Measurements from ENCODE around the gene RABEP1. TPM values are rescaled to one million over a fixed set of nuclear protein-coding genes. Genes with fewer than 3 reads are reported as not detected.

The RABEP1 gene
- total RNA-seq, 2 donors from 2014 or later = 49.7 to 52.1 TPM

GRCh38 chr17:5325851-5326250, 43.8 kb downstream of the RABEP1 start:
- Mint-ChIP-seq H3K9me3 (peaks cover 0 to 5% of the 10 kb centered on the region in 2 donors), H3K27ac (no peak overlapping the region), H3K36me3 (peaks cover 5 to 20% of the 10 kb centered on the region in 2 donors)
- ATAC-seq (no peak), DNase-seq (ENCODE audit: low spot score in 2 of 2) (no peak)

- ATAC-seq (peak in 1 of 2 donors; percentile 75), DNase-seq (ENCODE audit: low spot score in 2 of 2) (no peak)
- Mint-ChIP-seq H3K9me3 (no peaks in the 10 kb centered on the region), H3K27ac (no peak overlapping the region), H3K36me3 (peaks cover 0 to 7% of the 10 kb centered on the region in 2 donors)
Observed at GRCh38 chr17:5329784-5330557, 47.9 kb downstream of the RABEP1 start.

DNA sequence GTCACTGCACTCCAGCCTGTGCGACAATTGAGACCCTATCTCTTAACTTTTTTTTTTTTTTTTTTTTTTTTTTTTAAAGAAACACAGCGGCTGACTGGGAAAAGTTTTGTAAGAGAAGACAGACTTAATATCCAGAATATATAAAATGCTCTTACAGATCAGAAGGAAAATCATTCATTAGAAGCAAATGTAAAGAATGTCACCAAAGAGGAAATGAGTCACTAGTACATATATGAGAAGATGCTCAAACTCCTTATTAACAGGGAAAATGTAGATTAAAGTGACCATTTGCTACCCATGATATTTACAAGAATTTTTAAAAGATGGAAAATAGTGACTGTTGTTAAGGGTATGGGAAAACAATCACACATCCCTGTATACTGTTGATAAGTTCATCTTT, 48.9 kb downstream of the RABEP1 start:
- Mint-ChIP-seq H3K36me3 (peaks cover 0 to 7% of the 10 kb centered on the region in 2 donors), H3K9me3 (no peaks in the 10 kb centered on the region), H3K27ac (peak overlapping the region in 1 of 2 donors; percentile 30)
- DNase-seq (ENCODE audit: low spot score in 2 of 2) (no peak), ATAC-seq (peak in 1 of 2 donors; percentile 18)

DNA sequence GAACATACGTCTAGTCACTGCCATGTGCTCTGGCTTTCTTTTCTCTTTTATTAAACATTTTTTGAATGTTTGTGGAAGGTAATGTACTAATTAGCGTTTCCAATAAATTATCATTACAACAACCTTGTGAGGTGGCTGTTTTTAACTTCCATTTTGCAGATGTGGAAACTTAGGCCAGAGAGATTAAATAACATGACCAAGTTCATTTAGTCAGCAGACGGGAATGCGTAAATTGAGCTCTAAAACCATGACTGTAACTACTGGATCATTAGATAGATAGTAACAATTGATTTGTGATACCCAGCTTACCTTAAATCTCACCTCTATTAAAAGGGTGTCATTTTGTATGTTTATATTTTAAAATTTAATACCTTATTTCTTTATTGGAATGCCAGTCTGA, 49.4 kb downstream of the RABEP1 start:
- peaks cover 0 to 7% of the 10 kb centered on the region in 2 donors for H3K36me3 Mint-ChIP-seq
- no peaks in the 10 kb centered on the region for H3K9me3 Mint-ChIP-seq
- peak overlapping the region in 1 of 2 donors; percentile 30 for H3K27ac Mint-ChIP-seq
- DNase-seq (ENCODE audit: low spot score in 2 of 2) (no peak), ATAC-seq (no peak)

DNA sequence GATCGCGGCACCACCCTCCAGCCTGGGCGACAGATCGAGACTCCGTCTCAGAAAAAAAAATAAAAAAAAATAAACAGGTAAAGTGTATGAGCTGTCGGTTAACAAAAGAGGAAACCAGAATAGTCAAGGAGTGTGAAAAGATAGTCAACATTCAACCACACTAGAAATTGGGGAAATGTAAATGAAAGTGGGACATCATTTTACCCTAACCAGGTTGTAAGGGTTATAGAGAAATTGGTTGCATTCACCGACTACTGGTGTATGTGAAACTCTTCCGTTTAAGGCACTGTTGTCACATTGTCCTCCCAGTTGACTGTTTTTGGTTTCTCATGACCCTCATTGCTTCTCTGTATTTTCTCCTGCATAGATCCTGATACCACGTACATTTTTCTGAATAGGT, 62.8 kb downstream of the RABEP1 start:
- Mint-ChIP-seq H3K27ac (no peak overlapping the region), H3K36me3 (no peaks in the 10 kb centered on the region), H3K9me3 (no peaks in the 10 kb centered on the region)
- no peak for DNase-seq (ENCODE audit: low spot score in 2 of 2)
- ATAC-seq = no peak

GRCh38 chr17:5352681-5353289, 70.7 kb downstream of the RABEP1 start:
- Mint-ChIP-seq H3K27ac (peak overlapping the region in 1 of 2 donors; percentile 22), H3K36me3 (no peaks in the 10 kb centered on the region), H3K9me3 (no peaks in the 10 kb centered on the region)
- no peak for DNase-seq (ENCODE audit: low spot score in 2 of 2)
- ATAC-seq = no peak

DNA sequence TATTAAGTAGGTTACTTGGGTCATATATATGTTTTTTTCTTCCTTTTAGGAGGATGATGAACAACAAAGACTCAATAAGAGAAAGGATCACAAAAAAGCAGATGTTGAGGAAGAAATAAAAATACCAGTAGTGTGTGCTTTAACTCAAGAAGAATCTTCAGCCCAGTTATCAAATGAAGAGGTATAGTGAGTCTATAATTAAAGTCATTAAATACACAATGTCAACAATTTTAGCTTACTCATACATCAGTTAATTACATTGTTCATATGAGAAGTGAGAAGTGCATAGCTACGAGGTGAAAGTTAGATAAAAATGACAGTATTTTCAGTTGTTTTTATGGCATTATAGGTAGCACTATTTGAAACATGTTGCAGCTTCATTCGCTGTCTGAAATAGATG, 72.2 kb downstream of the RABEP1 start:
- H3K27ac Mint-ChIP-seq = no peak overlapping the region
- ATAC-seq (no peak), DNase-seq (ENCODE audit: low spot score in 2 of 2) (no peak)
- H3K36me3 Mint-ChIP-seq = no peaks in the 10 kb centered on the region
- H3K9me3 Mint-ChIP-seq = no peaks in the 10 kb centered on the region

DNA sequence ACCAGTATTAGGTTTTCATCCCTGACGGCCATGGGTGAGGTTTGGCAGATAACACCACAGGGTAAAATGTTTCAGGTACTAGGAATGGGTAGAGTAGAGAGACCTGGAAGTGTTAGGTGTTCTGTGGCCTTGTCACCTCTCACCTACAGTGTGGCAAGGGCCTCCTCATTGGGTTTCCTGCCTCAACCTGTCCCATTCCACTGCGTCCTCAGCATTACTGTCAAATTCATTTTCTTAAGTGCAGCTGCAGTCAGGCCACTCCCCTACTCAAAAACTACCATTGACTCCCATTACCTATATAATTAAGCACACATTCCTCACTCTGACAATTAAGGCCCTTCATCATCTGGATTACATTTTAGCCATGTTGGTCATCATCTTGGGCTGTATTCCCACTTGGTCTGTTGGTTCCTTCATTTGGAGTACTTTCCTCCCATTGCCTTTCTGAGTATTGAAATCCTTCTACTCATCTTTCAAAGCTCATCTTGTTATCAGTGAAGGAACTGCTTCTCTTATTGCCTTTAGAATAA, 72.9 kb downstream of the RABEP1 start:
- H3K9me3 Mint-ChIP-seq = no peaks in the 10 kb centered on the region
- H3K27ac Mint-ChIP-seq = peak overlapping the region; percentile 13 to 28
- ATAC-seq (no peak), DNase-seq (ENCODE audit: low spot score in 2 of 2) (no peak)
- no peaks in the 10 kb centered on the region for H3K36me3 Mint-ChIP-seq

DNA sequence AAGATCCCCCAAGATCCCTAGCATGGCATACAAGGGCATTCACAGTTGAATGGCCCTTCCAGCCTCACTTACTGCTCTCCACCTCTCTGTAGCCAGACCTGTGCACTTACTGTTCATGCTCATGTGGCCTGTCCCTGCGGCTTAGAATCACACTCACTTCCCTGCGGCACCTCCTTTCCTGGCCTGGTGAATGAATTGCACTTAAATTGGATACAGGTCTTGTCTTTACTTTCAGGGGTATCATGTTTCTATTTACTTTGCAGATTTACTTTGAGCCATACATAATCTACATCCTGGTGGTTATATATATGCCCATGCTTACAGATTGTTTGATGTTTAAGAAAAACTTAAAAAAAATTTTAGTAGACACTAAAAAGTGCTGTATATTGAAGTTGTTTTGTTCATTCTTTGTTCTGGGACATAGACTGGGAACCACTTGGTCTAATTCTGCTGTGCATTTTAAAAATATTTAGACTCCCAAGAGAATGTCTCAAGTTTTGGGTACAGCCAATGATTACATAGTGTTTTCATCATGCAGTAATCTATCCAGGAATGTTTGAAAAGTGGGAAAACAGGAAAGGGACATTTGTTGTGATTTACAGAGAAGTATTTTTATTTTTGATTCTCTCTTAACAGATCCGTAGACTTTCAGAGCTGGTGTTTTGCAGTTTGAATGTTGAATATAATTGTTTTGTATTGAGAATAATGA, 73.5 kb downstream of the RABEP1 start:
- DNase-seq (ENCODE audit: low spot score in 2 of 2) (no peak), ATAC-seq (no peak)
- Mint-ChIP-seq H3K36me3 (peaks cover 0 to 4% of the 10 kb centered on the region in 2 donors), H3K9me3 (no peaks in the 10 kb centered on the region), H3K27ac (peak overlapping the region; percentile 13 to 28)

DNA sequence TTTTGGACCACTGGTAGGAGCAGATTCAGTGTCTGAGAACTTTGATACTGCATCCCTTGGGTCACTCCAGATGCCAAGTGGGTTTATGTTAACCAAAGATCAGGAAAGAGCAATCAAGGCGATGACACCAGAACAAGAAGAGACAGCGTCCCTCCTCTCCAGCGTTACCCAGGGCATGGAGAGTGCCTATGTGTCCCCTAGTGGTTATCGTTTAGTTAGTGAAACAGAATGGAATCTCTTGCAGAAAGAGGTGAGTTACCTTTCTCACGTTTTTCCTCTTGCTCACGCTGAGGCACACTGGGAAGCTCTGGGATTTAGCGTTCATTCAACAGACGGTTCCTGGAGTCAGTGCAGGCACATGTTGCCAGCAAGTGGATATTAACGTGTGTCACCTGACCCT, 79.3 kb downstream of the RABEP1 start:
- Mint-ChIP-seq H3K27ac (no peak overlapping the region), H3K9me3 (no peaks in the 10 kb centered on the region), H3K36me3 (peaks cover 0 to 7% of the 10 kb centered on the region in 2 donors)
- DNase-seq (ENCODE audit: low spot score in 2 of 2) = no peak
- no peak for ATAC-seq

DNA sequence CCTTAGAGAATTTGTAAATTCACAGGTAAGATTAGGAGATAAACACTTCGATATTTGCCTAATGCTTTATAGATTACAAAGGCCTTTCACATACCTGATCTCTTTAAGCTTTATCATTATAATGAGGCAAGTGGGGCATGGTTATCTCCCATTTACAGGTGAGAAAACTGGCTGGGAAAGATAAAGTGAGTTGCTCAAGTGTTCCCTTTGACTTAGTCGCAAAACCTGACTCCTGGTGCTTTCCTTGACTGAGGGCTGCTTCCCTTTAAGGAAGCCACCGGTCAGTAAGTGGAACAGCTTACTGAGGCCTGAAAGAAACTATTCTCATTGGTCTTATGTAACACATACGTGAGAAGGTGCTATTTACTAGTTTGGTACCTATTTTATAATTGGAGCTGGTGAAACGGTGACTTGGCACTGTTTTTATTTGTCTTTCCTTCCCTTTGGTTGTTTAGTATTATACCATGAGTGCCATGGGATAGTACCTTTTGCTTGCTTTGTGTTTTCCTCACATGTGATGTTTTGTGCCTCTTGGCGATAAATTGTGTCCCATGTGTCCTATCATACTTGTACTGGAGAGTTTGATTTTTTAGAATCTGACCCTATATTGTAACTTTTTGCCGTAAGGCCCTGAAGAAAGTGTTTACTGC, 80.2 kb downstream of the RABEP1 start:
- DNase-seq (ENCODE audit: low spot score in 2 of 2) (no peak), ATAC-seq (no peak)
- Mint-ChIP-seq H3K9me3 (no peaks in the 10 kb centered on the region), H3K27ac (no peak overlapping the region), H3K36me3 (peaks cover 0 to 7% of the 10 kb centered on the region in 2 donors)

DNA sequence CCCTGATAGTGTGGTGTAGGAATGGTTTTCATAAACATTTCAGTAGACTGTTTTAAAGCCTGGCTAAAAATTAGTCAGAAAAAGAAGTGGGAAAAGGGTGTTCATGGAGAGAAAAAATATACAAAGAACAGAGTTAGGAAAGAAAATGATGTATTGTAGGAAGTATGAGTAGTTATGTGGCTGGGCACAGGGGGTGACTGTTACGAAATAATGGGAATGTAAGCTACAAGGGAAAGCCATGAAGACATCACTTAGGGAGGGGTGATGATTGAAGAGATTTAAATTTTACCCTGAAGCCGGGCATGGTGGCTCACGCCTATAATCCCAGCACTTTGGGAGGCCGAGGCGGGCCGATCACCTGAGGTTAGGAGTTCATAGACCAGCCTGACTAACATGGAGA, 82.1 kb downstream of the RABEP1 start:
- ATAC-seq = no peak
- Mint-ChIP-seq H3K36me3 (peaks cover 0 to 15% of the 10 kb centered on the region in 2 donors), H3K27ac (peak overlapping the region in 1 of 2 donors; percentile 6)

GRCh38 chr17:5364696-5365095, 82.6 kb downstream of the RABEP1 start:
- no peak for DNase-seq (ENCODE audit: low spot score in 2 of 2)
- peak overlapping the region in 1 of 2 donors; percentile 65 for H3K27ac Mint-ChIP-seq
- H3K36me3 Mint-ChIP-seq = peaks cover 0 to 15% of the 10 kb centered on the region in 2 donors
- ATAC-seq = no peak
- H3K9me3 Mint-ChIP-seq = no peaks in the 10 kb centered on the region

More for the DNA sequence above, 82.1 kb downstream of the RABEP1 start:
- no peak for DNase-seq (ENCODE audit: low spot score in 2 of 2)
- no peaks in the 10 kb centered on the region for H3K9me3 Mint-ChIP-seq

DNA sequence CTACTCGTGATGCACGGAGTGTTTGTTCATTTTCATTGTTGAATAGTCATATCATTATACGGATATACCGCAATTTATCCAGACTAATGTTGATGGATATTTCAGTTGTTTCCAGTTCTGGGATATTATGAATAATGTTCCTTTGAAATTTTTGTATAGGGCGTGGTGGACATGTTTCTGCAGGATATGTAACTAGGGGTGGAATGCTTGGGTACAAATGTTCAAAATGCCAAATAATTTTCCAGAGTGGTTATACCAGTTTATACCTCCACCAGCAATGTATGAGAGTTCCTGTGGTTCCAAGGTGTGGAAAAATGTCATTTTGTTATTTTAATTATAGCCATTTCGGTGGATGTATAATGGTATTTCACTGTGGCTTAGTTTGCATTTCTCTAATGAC, 83.7 kb downstream of the RABEP1 start:
- Mint-ChIP-seq H3K27ac (peak overlapping the region in 1 of 2 donors; percentile 25), H3K36me3 (peaks cover 0 to 8% of the 10 kb centered on the region in 2 donors), H3K9me3 (no peaks in the 10 kb centered on the region)
- DNase-seq (ENCODE audit: low spot score in 2 of 2) (no peak), ATAC-seq (no peak)

GRCh38 chr17:5370411-5370810, 88.3 kb downstream of the RABEP1 start:
- Mint-ChIP-seq H3K36me3 (peaks cover 0 to 8% of the 10 kb centered on the region in 2 donors), H3K27ac (no peak overlapping the region), H3K9me3 (no peaks in the 10 kb centered on the region)
- ATAC-seq (no peak), DNase-seq (ENCODE audit: low spot score in 2 of 2) (no peak)

- Mint-ChIP-seq H3K27ac (peak overlapping the region in 1 of 2 donors; percentile 20), H3K36me3 (peaks cover 0 to 4% of the 10 kb centered on the region in 2 donors), H3K9me3 (no peaks in the 10 kb centered on the region)
- ATAC-seq = no peak
- no peak for DNase-seq (ENCODE audit: low spot score in 2 of 2)
Observed at GRCh38 chr17:5373112-5373511, 91.0 kb downstream of the RABEP1 start.

Data from activated naive CD4-positive, alpha-beta T cell treated with anti-CD3 and anti-CD28 coated beads, Interleukin-2, amount 50 U/mL, for 72 hours (primary cell).